ENCODE data around the gene SLC23A2. TPM values are rescaled to one million over a fixed set of nuclear protein-coding genes. Genes with fewer than 3 reads are reported as not detected.

The SLC23A2 gene
- polyA plus RNA-seq, 1 donor from 2014 or later, result 38.3 TPM

DNA sequence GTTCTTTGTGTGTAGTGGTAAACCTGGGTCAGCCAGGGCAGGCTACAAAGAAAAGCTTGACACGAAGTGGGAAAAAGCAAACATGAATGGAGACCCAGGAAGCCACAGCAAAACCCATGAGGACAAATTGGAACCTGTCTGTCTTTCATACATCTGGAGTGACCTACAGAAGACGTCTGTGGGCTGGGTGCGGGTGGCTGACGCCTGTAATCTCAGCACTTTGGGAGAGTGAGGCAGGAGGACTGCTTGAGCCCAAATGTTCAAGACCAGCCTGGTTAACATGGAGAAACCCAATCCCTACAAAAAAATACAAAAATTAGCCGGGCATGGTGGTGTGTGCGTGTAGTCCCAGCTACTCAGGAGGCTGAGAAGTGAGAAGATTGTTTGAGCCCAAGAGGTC, 164.8 kb downstream of the SLC23A2 start:
- Histone ChIP-seq H3K9me3 (ENCODE audit: low read length) (peaks cover 8% of the 10 kb centered on the region), H3K4me3 (ENCODE audit: low read length) (no peak overlapping the region), H3K36me3 (ENCODE audit: insufficient read depth, low read length) (no peaks in the 10 kb centered on the region), H4K20me1 (ENCODE audit: insufficient read depth) (no peaks in the 10 kb centered on the region), H3F3A (ENCODE audit: insufficient read depth, low read length, poor library complexity, severe bottlenecking) (no peaks in the 10 kb centered on the region), H3K27me3 (ENCODE audit: insufficient read depth, low read depth, low read length) (no peaks in the 10 kb centered on the region), H3K9me2 (ENCODE audit: insufficient read depth, low read length) (no peaks in the 10 kb centered on the region), H3K27ac (ENCODE audit: low read length) (no peak overlapping the region), H3K79me2 (replicated peaks; ENCODE audit: insufficient read depth, low read length) (no peaks in the 10 kb centered on the region), H3K9ac (ENCODE audit: low read length) (no peak overlapping the region), H3K4me2 (ENCODE audit: low read length) (no peak overlapping the region), H2AFZ (ENCODE audit: low read depth, low read length) (no peak overlapping the region)
- TF ChIP-seq TAF1 (IDR thresholded peaks at IDR 0.05; ENCODE audit: low read depth), result no peak
- TF ChIP-seq, protein P1, sequence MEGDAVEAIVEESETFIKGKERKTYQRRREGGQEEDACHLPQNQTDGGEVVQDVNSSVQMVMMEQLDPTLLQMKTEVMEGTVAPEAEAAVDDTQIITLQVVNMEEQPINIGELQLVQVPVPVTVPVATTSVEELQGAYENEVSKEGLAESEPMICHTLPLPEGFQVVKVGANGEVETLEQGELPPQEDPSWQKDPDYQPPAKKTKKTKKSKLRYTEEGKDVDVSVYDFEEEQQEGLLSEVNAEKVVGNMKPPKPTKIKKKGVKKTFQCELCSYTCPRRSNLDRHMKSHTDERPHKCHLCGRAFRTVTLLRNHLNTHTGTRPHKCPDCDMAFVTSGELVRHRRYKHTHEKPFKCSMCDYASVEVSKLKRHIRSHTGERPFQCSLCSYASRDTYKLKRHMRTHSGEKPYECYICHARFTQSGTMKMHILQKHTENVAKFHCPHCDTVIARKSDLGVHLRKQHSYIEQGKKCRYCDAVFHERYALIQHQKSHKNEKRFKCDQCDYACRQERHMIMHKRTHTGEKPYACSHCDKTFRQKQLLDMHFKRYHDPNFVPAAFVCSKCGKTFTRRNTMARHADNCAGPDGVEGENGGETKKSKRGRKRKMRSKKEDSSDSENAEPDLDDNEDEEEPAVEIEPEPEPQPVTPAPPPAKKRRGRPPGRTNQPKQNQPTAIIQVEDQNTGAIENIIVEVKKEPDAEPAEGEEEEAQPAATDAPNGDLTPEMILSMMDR (IDR thresholded peaks at IDR 0.05; ENCODE audit: poor library complexity, severe bottlenecking), result no peak
- no peak for TF ChIP-seq POLR2AphosphoS5 (IDR thresholded peaks at IDR 0.05)
- TF ChIP-seq RAD21 (conservative IDR thresholded peaks at IDR 0.05), result no peak
- TF ChIP-seq, protein P2, sequence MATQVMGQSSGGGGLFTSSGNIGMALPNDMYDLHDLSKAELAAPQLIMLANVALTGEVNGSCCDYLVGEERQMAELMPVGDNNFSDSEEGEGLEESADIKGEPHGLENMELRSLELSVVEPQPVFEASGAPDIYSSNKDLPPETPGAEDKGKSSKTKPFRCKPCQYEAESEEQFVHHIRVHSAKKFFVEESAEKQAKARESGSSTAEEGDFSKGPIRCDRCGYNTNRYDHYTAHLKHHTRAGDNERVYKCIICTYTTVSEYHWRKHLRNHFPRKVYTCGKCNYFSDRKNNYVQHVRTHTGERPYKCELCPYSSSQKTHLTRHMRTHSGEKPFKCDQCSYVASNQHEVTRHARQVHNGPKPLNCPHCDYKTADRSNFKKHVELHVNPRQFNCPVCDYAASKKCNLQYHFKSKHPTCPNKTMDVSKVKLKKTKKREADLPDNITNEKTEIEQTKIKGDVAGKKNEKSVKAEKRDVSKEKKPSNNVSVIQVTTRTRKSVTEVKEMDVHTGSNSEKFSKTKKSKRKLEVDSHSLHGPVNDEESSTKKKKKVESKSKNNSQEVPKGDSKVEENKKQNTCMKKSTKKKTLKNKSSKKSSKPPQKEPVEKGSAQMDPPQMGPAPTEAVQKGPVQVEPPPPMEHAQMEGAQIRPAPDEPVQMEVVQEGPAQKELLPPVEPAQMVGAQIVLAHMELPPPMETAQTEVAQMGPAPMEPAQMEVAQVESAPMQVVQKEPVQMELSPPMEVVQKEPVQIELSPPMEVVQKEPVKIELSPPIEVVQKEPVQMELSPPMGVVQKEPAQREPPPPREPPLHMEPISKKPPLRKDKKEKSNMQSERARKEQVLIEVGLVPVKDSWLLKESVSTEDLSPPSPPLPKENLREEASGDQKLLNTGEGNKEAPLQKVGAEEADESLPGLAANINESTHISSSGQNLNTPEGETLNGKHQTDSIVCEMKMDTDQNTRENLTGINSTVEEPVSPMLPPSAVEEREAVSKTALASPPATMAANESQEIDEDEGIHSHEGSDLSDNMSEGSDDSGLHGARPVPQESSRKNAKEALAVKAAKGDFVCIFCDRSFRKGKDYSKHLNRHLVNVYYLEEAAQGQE (IDR thresholded peaks at IDR 0.05; ENCODE audit: borderline replicate concordance), result no peak
- TF ChIP-seq SMC3 (conservative IDR thresholded peaks at IDR 0.05; ENCODE audit: poor library complexity), result no peak
- TF ChIP-seq EZH2 (IDR thresholded peaks at IDR 0.05; ENCODE audit: borderline replicate concordance, insufficient read depth, low read length, poor library complexity, severe bottlenecking), result no peak
- TF ChIP-seq EP300 (conservative IDR thresholded peaks at IDR 0.05; ENCODE audit: poor library complexity, severe bottlenecking), result no peak

DNA sequence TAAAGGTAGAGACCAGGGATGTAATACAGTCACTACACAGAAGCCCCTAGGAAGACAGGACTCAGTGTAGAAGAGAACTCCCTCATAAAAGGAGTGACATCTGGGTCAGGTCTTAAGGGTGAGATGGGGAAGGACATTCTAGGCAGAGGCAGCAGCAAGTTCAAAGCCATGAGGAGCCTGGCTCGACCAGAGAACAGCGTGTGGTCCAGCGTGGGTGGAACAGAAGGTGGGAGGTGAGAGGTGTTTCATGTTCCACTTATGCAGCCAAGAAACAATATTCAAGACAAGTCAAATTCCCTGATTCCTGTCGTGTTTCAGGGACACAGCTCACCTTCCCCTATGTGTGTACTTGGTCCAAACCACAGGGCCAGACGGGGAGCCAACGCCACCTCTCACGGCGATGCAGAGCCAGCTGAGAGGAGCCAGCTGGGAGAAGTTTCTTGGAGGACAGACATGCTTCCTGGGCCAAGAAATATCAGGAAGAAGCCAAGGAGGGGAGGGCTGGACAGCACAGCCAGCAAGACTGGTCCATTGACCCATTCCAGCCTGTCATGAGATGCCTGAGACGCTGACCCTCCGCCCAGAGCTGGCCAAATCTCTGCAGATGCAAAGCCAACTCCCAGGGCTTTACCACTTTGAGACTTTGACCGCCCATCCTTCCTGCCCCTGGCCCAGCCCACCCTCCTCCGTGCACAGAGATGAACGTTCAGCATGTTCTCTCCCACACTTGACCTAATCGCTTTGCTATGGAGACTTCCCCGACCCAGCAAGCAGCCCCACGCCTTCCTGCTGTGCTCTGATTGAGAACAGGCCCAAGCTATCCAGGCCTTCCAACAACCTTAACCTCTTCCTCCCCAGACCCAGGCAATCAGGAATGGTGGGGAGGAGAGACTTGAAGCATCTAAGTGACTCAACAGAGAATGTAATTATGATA, 165.8 kb downstream of the SLC23A2 start:
- Histone ChIP-seq H3F3A (ENCODE audit: insufficient read depth, low read length, poor library complexity, severe bottlenecking) (no peaks in the 10 kb centered on the region), H3K27me3 (ENCODE audit: insufficient read depth, low read depth, low read length) (no peaks in the 10 kb centered on the region), H3K9me3 (ENCODE audit: low read length) (peaks cover 7% of the 10 kb centered on the region), H4K20me1 (ENCODE audit: insufficient read depth) (no peaks in the 10 kb centered on the region), H3K9ac (ENCODE audit: low read length) (no peak overlapping the region), H3K4me2 (ENCODE audit: low read length) (no peak overlapping the region), H2AFZ (ENCODE audit: low read depth, low read length) (no peak overlapping the region), H3K4me3 (ENCODE audit: low read length) (no peak overlapping the region), H3K36me3 (ENCODE audit: insufficient read depth, low read length) (no peaks in the 10 kb centered on the region), H3K27ac (ENCODE audit: low read length) (no peak overlapping the region), H3K79me2 (replicated peaks; ENCODE audit: insufficient read depth, low read length) (no peaks in the 10 kb centered on the region), H3K9me2 (ENCODE audit: insufficient read depth, low read length) (no peaks in the 10 kb centered on the region)
- no peak for TF ChIP-seq MXI1 (conservative IDR thresholded peaks at IDR 0.05; ENCODE audit: poor library complexity, severe bottlenecking)
- TF ChIP-seq, protein P1 (IDR thresholded peaks at IDR 0.05; ENCODE audit: poor library complexity, severe bottlenecking), result no peak
- TF ChIP-seq, protein P2 (IDR thresholded peaks at IDR 0.05; ENCODE audit: borderline replicate concordance), result no peak
- no peak for TF ChIP-seq POLR2AphosphoS5 (IDR thresholded peaks at IDR 0.05)
- no peak for TF ChIP-seq RAD21 (conservative IDR thresholded peaks at IDR 0.05)

All from neural cell (in vitro differentiated cells).